HT-29 (cell line): ENCODE measurements around the gene ARL6IP4. TPM values are rescaled to one million over a fixed set of nuclear protein-coding genes. Genes with fewer than 3 reads are reported as not detected.
"Not testable (repeated sequence)": the region's sequence is repeated elsewhere in the genome, so short reads cannot be mapped to it uniquely, and the experiment has no call there.

Source experiments
- DNase-seq: peaks from one replicate; pipeline ENCODE4 v3.0.0-alpha.2; 2015; ENCODE audit warnings: low spot score
- small RNA-seq: library from RNA; depleted of rRNA; stranded (forward); fragments of <200 nt; gene quantifications from one replicate; pipeline ENCODE3, GENCODE V24; 2014
- total RNA-seq: library from RNA; depleted of rRNA; stranded (reverse); fragments of >200 nt; shearing (Covaris generic); gene quantifications from 2 replicates; pipeline ENCODE4 v1.2.3, GENCODE V29; 2014; rRNA removed

Gene ARL6IP4
- total RNA-seq, 1 experiment from 2014 or later: 184 TPM

DNA sequence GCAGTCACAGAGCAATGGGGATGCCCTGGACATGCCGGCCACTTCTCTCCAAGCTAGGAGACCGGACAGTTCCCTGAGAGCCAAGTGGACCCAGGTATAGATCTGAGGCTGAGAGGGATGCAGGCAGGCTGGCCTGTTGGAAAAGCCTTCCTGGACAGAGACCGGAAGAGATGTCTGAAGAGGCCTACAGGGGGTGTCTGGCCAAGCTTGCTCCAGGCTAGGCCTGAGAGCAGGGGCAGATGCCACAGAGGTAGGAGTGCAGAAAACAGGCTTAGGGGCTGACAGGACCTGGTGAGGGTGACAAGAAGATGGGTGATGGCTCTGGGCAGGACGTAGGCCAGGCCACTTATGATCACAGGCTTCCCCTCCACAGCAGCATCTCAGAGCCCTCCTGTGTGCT is 30.2 kb downstream of the ARL6IP4 start:
- DNase-seq: no peak

DNA sequence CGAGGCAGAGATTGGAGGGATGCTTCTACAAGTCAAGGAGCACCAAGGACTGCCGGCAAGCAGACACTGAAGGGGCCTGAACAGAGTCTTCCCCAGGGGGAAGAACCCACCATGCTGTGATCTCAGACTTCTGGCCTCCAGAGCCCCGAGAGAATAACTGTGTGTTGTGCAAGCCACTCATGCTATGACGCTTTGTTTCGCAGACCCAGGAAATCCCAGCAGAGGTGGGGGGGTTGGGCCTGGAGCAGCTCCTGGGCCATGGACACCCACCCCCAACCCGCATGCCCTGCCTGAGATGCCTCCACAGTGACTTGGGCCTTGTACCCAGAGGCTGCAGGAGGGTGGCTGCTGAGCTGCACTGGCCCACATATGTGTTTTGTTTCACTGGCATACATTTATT is 31.2 kb downstream of the ARL6IP4 start:
- DNase-seq: no peak

DNA sequence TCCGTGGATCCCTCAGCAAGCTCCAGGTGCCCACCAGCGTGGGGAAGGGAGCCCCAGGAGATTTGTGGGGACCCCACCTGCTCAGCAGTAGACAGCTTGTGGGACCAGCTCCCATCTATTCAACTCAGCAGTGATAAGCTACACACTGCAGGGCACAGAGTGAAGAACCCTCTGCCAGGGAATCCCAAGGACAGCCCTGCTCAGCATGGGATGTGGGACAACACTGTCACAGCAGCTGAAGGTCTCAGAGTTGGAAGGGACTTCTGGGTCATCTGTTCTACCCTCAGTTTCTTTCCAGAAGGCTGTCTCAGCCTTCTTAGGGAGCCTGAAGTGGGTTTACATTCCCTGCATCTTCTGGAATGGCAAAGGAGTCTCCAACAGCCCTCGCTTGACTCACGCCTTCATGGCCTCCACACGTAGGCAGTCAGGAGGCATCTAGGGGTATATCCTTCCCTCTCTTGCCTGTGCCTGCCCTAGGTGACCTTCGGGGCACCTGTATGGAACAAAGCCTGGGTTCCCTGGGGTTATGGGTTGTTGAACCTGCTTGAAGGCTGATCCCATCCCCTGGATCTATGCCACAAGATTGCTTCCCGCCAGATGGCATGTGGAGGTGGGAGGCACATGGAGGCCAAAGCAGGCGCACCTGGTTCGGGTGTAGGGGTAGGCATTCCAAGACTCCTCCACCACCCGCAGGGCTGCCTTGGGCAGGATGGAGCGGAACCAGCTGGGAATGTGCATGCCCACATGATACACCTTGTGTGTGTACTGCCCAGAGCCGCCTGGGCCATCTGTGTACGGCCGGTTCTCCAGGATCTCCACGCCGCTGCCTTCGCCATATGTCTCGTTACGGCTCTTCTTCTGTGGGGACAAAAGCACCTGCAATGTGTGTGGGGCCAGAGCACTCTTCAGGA is 33.0 kb downstream of the ARL6IP4 start:
- no peak for DNase-seq

DNA sequence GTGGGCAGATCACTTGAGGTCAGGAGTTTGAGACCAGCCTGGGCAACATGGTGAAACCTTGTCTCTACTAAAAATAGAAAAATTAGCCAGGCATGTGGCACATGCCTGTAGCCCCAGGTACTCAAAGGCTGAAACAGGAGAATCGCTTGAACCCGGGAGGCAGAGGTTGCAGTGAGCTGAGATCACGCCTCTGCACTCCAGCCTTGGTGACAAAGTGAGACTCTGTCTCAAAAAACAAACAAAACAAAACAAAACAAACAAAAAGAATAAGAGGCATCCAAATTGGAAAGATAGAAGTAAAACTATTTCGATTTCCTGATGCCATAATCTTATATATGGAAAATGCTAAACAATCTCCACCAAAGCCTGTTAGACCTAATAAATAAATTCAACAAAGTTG is 34.0 kb downstream of the ARL6IP4 start:
- not testable (repeated sequence) for DNase-seq

DNA sequence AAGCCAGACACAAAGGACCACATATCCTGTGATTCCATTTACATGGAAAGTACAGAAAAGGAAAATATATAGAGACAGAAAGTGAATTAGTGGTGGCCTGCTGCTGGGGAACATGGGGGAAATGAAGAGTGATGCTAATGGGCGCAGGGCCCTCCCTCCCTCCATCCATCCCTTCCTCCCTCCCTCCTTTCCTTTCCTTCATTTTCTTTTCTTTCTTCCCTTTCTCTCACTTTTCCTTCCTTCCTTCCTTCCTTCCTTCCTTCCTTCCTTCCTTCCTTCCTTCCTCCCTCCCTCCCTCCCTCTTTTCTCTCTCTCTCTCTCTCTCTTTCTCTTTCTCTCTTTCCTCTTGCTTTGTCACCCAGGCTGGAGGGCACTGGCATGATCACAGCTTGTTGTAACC is 37.3 kb downstream of the ARL6IP4 start:
- DNase-seq: no peak

DNA sequence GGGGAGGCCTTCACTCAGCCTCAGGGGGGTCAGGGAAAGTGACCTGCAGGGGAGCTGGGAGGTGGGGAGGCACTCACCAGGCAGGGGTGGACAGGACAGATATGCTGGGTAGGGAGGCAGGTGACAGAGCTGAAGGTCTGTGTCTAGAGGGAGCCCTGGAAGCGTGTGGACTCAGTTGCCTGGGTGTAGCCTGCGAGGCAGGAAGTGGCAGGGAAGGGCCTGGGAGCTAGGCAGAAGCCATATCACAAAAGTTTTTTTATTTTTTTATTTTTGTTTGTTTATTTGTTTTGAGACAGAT is 39.3 kb downstream of the ARL6IP4 start:
- no peak for DNase-seq

DNA sequence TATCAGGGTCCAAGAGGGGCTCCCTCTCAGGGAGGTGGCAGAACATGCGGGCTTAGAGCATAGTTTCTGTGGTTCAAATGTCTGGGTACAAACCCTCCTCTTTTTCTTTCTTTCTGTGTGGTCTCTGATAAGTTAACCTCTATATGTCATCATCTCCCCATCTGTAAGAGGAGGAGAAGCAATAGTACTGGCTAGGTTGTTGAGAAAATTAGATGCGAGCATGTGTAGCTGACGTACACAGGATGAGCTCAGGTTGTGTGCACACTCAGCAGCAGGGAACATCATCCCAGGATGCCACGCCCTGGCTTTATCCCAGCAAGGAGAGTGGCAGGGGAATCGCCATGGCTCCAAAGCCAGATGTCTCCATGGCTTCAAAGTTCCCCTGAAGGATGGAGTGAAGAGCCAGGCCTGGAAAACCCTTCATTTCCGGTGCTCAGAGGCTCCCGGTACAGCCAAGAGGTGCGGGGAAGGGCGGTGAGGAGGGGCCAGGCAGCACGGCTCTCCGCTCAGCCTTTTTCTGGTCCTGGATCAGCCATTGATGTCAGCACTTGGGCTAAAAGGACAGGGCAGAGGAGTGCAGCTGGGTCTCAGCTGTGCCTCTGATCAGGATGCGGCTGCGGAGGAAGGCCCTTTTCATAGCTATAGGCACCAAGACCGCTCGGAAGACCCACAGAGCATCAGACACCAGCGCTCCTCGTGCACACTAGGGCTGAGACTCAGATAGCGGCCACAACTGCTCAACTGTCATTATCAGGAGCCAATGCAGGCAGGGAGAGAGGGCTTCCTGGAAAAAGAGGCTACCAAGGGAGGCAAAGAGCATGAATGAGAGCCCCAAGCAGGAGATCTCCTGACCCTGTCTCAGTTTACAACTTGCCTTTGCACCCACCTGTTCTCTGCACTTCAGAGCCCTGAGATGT is 41.5 kb downstream of the ARL6IP4 start:
- no peak for DNase-seq

- DNase-seq: no peak
These were observed 42.4 kb downstream of the ARL6IP4 start for GRCh38 chr12:123022846-123023245.

- DNase-seq: no peak
These were observed 44.4 kb downstream of the ARL6IP4 start for GRCh38 chr12:123024819-123025391.

- no peak for DNase-seq
These were observed 45.8 kb downstream of the ARL6IP4 start for GRCh38 chr12:123026094-123026853.

DNA sequence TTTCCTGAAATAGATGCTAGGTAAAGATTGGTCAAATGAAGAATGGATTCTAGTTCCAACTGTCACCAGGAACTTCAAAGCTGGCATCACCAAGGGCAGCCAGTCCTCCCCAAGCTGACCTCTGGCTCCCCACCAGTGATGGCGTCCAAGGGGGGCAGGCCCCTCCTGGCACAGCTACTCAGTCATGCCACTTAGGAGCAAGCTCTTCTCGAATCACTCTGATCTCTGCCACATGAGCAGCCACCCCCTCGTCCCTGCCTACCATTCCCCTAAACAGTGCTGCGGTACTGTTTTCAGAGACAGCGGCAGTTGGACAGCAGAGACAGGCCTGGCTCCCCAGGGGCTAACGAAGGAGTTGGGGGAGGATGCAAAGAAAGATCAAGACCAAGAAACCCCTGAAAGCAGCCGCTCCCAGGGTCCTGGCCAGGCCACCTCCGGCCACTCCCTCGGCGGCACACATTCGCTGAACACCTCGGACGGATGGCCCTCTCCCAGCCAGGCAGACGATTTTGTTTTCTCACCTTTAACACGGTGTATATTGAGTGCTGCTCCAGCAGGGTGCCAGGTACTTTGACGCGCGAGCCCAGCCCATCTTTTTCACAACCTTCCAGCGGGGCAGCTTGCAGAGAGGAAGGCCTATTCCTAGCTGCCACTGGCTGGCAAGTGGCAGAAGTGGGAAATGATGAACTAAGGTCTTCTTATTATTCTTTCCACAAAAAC is 47.4 kb downstream of the ARL6IP4 start:
- no peak for DNase-seq

- DNase-seq: no peak
These were observed 48.0 kb downstream of the ARL6IP4 start for GRCh38 chr12:123028475-123028874.

GRCh38 chr12:123029550-123029949 is 49.1 kb downstream of the ARL6IP4 start:
- no peak for DNase-seq

DNA sequence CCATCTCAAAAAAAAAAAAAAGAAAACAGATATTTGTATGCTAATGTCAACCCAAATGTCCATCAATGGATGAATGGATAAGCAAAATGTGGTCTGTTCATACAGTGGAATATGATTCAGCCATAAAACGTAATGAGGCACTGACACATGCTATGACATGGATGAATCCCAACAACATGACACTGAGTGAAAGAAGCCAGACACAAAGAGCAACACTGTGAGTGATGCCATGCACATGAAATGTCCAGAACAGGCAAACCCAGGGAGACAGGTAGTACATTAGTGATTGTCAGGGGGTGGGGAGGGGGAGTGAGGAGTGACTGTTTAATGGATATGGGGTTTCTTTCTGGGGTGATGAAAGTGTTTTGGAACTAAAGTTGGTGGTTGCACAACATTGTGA is 50.2 kb downstream of the ARL6IP4 start:
- DNase-seq: no peak

- no peak for DNase-seq
These were observed 50.8 kb downstream of the ARL6IP4 start for GRCh38 chr12:123031171-123031845.

Small RNA genes lying within 50 kb of the gene (small RNA-seq; reads per million reads assigned to genes)
- gene ARL6IP4 (not detected), gene MIR4304 (not detected)

Other genes with a start within 250 kb of the ARL6IP4 start
- 31.8 and 38.4 TPM in 2 replicates for gene HCAR1, start 249.8 kb upstream of the ARL6IP4 start, total RNA-seq
- 30.8 and 31.4 TPM in 2 replicates for gene DENR, start 227.9 kb upstream of the ARL6IP4 start, total RNA-seq
- 0.05 TPM in 1 of 2 replicates, not detected in the other for gene CCDC62, start 206.1 kb upstream of the ARL6IP4 start, total RNA-seq
- 109 and 131 TPM in 2 replicates for gene HIP1R, start 145.2 kb upstream of the ARL6IP4 start, total RNA-seq
- 103 and 111 TPM in 2 replicates for gene VPS37B, start 84.6 kb upstream of the ARL6IP4 start, total RNA-seq
- 7.3 and 10.2 TPM in 2 replicates for gene ABCB9, start 14.2 kb upstream of the ARL6IP4 start, total RNA-seq
- 40.5 and 52.0 TPM in 2 replicates for gene OGFOD2, start 5.4 kb upstream of the ARL6IP4 start, total RNA-seq
- gene PITPNM2, start 170.4 kb downstream of the ARL6IP4 start, total RNA-seq: 0.99 and 1.6 TPM in 2 replicates